ENCODE data around the gene PAX7.
"Not testable (repeated sequence)": the region's sequence is repeated elsewhere in the genome, so short reads cannot be mapped to it uniquely, and the experiment has no call there.

PAX7 gene

DNA sequence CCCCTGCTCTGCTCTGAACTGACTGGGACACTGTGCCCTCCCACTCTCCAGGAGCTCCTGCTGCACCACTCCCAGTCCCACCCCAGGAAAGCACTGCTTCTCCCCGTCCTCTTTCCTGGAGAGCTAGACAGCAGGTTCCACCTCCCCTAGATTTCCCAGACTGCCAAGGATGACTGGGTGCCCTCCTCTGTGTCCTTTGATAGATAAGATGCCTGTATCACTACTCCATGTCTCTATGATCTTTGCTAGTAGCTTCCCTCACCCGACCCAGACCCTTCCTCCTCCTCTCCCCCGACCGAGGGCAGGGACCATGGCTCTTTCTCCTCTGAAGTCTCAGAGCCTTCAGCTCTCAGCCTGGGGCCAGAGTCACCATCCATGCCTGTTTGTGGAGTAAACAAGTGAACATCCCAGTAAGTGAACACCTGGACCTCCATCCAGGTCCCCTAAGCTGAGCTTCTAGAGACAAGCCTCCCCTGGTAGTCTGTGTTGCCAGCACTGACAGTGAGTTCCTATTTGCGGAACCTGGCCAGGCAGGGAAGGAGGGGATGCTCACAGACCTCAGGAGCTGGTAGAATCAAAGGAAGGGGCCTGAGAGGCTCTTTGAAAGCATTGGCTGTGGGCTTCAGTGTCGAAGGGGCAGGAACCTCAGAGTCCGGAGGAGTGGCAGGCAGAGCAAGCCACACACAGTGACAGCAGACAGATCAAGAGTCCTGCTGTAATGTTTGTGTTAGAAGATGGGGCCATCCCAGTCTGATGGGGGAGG, 104.0 kb downstream of the PAX7 start:
- no peak for DNase-seq

DNA sequence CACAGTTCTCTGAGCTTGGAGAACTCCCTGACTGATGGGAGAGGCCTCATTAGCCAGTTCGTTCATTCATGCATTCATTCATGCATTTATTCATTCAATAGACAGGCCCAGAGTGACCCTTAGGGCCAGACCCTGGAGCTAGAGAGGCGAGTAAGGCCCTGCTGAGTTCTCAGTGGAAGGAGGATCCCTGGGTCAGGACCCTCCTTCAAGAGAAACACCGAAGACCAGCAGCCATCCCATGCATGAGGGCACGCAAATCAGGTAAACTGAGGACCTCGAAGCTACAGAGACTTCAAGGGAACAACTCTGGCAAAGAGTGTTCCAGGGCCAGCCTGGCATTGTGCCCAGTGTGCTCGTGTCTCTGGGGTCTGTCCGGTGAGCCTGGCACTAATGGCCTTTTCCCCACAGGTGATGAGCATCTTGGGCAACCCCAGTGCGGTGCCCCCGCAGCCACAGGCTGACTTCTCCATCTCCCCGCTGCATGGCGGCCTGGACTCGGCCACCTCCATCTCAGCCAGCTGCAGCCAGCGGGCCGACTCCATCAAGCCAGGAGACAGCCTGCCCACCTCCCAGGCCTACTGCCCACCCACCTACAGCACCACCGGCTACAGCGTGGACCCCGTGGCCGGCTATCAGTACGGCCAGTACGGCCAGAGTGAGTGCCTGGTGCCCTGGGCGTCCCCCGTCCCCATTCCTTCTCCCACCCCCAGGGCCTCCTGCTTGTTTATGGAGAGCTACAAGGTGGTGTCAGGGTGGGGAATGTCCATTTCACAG, 104.8 kb downstream of the PAX7 start:
- no peak for DNase-seq

DNA sequence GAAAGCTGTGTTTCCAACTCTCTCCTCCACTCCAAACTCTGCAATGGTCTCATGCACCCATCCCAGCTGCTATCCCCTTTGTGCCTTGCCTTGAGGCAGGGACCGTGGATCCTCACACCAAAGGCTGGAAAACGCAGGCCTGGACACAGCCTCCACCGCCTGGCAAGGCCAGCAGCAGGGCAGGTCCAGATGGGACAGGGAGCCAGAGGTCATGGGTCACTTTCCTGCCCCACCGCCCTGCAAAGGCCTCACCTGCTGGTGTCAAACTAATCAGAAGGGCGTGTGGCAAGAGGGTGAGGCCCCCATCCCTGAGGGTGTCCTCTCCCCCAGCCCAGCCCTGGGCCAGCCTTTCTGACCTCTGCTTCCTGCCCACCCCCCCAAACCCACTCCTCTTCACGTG, 106.3 kb downstream of the PAX7 start:
- no peak for DNase-seq

DNA sequence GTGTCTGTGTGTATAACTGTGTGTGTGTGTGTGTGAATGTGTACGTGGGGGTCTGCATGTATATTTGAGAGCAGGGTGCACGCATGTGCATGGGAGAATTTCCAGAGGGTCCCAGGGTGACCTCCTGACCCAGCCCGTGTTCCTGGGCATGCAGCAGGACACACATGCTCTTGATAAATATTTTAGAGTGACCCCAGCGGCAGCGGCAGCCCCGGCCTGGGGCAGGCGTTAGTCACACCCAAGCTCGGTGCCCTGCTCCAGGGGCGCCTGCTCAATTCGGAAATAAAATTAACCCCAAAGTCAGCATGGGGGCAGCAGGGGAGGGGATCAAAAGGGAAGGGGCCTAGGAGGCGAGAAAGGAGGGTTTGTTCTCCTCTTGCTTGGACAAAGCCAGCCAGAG, 107.5 kb downstream of the PAX7 start:
- no peak for DNase-seq

DNA sequence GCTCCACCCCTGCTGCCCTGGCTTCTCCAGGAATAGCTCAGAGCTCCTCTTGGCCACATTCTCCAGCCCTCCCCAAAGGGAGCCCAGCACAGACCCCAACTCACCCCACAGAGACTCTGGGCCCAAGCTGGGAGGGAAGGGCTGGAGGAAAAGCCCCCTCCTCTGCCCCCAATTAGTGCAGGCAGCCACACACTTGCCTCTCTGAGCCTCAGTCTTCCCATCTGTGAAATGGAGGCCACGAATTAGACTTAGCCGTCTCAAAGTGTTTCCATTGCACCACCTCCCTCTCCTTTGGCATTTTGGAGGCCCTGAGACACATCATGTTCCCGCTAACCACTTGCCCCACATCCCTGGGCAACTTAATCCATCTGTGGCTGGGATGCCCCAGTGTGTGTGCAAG, 108.0 kb downstream of the PAX7 start:
- DNase-seq = no peak

GRCh38 chr1:18739408-18739807, 108.8 kb downstream of the PAX7 start:
- no peak for DNase-seq

DNA sequence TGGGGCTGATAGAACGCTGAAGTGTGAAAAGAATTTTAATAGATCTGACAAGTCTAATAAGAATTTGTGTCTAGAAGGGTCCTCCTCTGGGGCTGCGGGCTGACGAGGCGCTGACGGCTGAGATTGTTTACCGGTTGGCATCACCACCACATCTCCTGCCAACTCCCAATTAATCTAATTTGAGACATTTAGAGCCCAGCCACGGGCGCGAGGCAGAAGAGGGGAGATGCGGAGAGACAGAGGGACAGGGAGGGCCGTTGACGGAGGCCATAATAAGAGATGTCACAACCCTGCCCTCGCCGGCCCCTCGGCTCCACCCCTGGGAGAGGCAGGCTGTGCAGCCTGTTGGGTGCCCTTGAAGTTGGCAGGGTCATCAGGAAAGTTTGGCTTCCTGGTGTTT, 109.3 kb downstream of the PAX7 start:
- no peak for DNase-seq

GRCh38 chr1:18740617-18741016, 110.0 kb downstream of the PAX7 start:
- no peak for DNase-seq

DNA sequence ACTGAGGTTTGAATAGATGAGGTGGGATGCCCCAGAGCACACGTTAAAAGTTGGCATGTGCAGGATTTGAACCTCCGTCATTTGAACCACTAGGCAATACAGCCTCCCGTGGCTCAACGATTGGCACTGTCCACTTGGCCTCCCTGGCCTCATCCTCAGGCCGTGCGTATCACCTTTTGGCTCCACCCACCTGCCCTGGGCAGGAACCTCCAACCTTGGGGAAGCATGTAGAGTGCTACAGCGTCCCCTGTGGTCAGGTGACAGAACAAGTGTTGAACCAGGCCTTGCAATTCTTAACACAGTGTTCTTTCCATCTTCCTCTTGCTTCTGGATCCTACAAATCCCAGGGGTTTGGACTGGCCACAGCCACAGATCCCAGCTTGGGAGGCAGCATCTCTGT, 112.6 kb downstream of the PAX7 start:
- DNase-seq = no peak

- not testable (repeated sequence) for DNase-seq
Measured at GRCh38 chr1:18744381-18744780, 113.7 kb downstream of the PAX7 start.

GRCh38 chr1:18746981-18747380, 116.3 kb downstream of the PAX7 start:
- no peak for DNase-seq

DNA sequence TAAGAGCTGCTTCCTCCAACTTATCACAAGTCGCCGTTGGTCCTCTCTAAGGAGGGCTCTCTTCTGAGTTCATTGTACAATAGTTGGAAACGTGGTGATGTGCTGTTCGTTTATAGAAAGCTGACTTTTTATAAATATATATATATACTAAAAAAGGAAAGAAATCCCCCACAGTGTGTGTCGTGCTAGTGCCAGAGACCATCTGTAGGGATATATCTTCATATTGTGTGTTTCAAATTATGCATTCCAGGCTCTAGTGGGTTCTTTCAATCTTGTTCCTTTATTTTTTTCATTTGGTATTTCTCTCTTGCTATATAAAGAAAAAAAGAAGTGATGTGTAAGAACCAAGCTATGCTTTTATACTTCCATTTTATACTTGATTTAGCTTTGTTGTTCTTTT, 117.0 kb downstream of the PAX7 start:
- DNase-seq = no peak

GRCh38 chr1:18748435-18748834, 117.8 kb downstream of the PAX7 start:
- no peak for DNase-seq

- no peak for DNase-seq
Measured at GRCh38 chr1:18749569-18749968, 118.9 kb downstream of the PAX7 start.

GRCh38 chr1:18750600-18750999, 120.0 kb downstream of the PAX7 start:
- DNase-seq = no peak

DNA sequence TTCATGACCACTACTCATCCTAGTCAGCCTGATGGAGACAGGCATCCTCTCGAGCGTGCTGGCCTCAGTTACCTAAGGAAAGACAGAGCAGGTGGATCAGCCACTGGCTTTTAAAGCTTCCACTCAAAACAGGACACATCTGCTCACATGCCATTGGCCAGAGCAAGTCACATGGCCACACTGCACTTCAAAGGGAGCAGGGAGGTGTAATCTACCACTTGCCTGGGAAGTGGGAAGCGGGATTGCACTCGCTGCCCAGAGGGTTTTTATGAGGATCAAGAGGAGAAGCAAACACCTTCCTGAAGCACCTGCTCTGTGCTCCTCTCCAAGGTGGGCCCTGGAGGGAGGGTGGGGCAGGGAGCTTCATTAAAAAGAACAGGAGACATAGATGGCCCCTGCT, 120.8 kb downstream of the PAX7 start:
- no peak for DNase-seq

GRCh38 chr1:18752409-18752808, 121.8 kb downstream of the PAX7 start:
- no peak for DNase-seq

- no peak for DNase-seq
Measured at GRCh38 chr1:18760156-18760555, 129.5 kb downstream of the PAX7 start.

DNA sequence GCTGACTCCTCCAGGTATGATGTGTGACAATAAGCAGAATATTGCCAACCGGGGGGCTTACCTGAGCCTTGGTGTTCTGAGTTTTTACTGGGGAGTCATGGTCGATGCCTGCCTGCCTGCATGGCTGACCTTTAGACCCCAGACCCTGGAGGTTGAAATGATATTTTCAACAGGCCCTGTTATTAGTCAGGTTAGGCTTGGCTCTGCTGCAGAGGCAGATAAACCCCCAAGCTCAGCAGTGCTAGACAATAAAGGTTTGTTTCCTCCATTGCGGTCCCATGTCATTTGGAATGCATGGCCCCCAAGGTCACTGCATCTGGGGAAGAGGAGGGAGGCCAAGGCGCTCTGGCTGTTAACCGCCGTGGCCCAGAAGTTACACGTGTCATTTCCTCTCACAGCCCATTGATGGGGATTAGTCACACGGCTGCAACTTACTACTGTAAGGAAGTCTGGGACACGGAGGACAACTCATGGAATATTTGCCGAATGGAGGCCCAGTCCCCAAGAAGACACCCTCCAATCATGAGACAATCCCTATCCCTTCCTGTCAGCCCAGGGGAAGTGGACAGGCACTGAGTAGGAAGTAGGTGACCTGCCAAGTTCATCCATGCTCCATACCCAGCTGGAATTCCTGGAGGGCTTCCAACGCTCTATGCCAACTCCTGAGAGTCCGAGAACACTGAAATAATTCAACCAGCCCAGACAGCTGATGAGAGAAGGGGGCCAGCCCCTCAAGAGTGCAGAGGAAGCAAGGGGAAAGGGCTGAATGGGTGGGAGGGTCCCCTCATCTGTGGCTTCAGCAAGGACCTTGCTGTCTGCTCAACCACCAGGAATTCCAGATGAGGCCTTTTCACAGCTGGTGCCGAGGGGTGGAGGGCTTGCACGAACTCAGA, 131.5 kb downstream of the PAX7 start:
- DNase-seq = no peak

- no peak for DNase-seq
Measured at GRCh38 chr1:18764362-18764761, 133.7 kb downstream of the PAX7 start.

DNA sequence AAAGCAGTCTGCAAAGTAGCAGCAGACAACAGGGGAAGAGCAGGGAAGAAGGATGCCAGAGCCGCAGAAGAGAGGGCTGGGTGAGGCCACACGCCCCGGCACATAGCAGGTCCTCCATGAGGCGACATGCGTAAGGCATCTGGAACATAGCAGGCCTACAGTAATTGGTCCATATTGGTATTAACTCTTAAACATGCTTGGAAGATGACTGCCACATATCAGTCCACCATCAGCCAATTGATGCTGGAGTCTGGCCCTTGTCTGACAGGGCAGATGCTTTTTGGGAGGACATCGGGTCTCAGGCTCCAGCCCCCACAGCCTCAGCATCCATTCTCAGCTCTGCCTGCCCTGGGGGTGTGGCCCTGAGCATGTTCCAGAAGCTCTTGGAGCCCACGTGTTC, 135.1 kb downstream of the PAX7 start:
- no peak for DNase-seq

- DNase-seq = no peak
Measured at GRCh38 chr1:18766328-18766727, 135.7 kb downstream of the PAX7 start.

GRCh38 chr1:18767576-18767975, 136.9 kb downstream of the PAX7 start:
- DNase-seq = not testable (repeated sequence)

- no peak for DNase-seq
Measured at GRCh38 chr1:18768086-18768485, 137.4 kb downstream of the PAX7 start.
